ENCODE results near the gene NTM. TPM values are rescaled to one million over a fixed set of nuclear protein-coding genes. Genes with fewer than 3 reads are reported as not detected.

Gene NTM
- total and polyA plus RNA-seq, 2 of the 8 experiments (the other 6 are each of a cell fraction or from before 2014, with no cell fraction given) = 13.4 to 20.0 TPM

DNA sequence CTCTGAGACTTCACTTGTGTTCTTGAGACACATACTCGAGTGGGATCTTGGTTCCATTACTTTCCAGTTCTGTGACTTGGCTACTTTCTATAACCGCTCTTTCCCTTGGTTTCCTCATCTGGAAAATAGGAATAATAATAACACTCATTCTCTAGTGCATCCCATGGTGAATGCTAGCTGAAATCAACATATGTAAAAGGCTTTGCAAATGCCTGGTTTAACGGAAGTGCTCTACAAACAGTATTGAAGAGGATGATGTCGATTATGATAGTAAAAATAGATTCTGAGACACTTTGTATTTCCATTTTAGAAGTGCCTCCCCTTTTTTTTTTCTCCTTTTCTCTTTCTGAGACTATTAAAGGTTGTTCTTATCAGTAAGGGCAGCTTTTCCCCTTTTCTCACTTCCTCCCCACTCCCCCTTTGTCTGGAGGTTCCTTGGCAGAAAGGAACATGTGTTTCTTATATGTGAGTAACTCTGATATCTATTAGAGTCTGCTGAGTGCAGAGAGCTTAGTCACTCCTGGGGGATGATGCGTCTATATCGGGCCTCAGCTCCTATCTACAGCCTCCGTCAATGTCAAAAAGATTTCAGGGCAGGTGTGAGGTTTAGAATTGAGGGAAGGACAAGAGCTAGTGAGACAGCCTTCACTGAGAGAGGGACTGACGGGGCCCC, 489.3 kb downstream of the NTM start:
- H3K9me3 ChIP-seq (ENCODE audit: insufficient read depth in 2 of 2, low read depth in 1 of 2, low read length in 1 of 2) = no peaks in the 10 kb centered on the region
- no peaks in the 10 kb centered on the region for H3K79me2 ChIP-seq (ENCODE audit: control insufficient read depth in 1 of 2, insufficient read depth in 2 of 2, low read length in 2 of 2)
- H2AK5ac ChIP-seq (ENCODE audit: low read depth, low read length) = no peak overlapping the region; the same call in 1 of the 2 replicates
- WGBS, 2 experiments (ENCODE audit: extremely low coverage in 1 of 2, insufficient coverage in 1 of 2, insufficient read length in 1 of 2, insufficient replicate concordance in 2 of 2, low coverage in 1 of 2, low lambda C conversion rate in 2 of 2, missing lambda C conversion rate in 1 of 2) = 85% methylated on average over 8 of the region's 8 CpGs; no CpG with 5 or more reads in 1 of the 2 experiments
- ChIA-PET POLR2A (ENCODE audit: partially characterized antibody) (no interaction called here), CTCF (ENCODE audit: partially characterized antibody) (interaction anchor here (0.9 to 3.8 kb wide), 4 partner anchors 8 to 165 kb away, joined by 4 to 20 read pairs (median 12); no protein-coding TSS in a partner anchor)
- H2BK12ac ChIP-seq (ENCODE audit: low read depth, low read length) = no peak overlapping the region
- H3K56ac ChIP-seq (replicated peaks; ENCODE audit: insufficient read length, low read depth, low read length) = no peak overlapping the region
- H2AFZ ChIP-seq (ENCODE audit: low read length) = no peak overlapping the region
- no peak overlapping the region for H3K9ac ChIP-seq (replicated peaks in 1 of 4; ENCODE audit: extremely low read depth in 1 of 4, low read depth in 3 of 4, low read length in 3 of 4)
- H3K4ac ChIP-seq (replicated peaks; ENCODE audit: insufficient read length, low read depth, low read length) = no peak overlapping the region
- no peaks in the 10 kb centered on the region for H4K20me1 ChIP-seq (replicated peaks in 1 of 2; ENCODE audit: control insufficient read depth in 1 of 2, insufficient read depth in 2 of 2, low read length in 2 of 2)
- H2BK5ac ChIP-seq (ENCODE audit: low read depth, low read length) = no peak overlapping the region
- H3K23ac ChIP-seq (ENCODE audit: insufficient read length) = no peak overlapping the region
- H3K14ac ChIP-seq (ENCODE audit: insufficient read length) = no peak overlapping the region
- no peak overlapping the region for H3K4me2 ChIP-seq (ENCODE audit: insufficient read depth in 1 of 2, low read depth in 2 of 2, low read length in 2 of 2)
- H4K91ac ChIP-seq (replicated peaks; ENCODE audit: insufficient read length, low read length) = no peak overlapping the region
- no peak overlapping the region for H3K4me3 ChIP-seq (ENCODE audit: extremely low read depth in 1 of 4, insufficient read depth in 2 of 4, low read depth in 3 of 4, low read length in 4 of 4)
- no peak overlapping the region for H4K8ac ChIP-seq (ENCODE audit: extremely low read depth, insufficient read depth, low read length)
- H3K36me3 ChIP-seq (ENCODE audit: control insufficient read depth in 2 of 4, insufficient read depth in 4 of 4, low read length in 3 of 4) = no peaks in the 10 kb centered on the region
- no peak for TF ChIP-seq CTBP2 (IDR thresholded peaks at IDR 0.05; ENCODE audit: borderline replicate concordance, insufficient read depth, insufficient read length, low read length)
- TF ChIP-seq TCF12 (IDR thresholded peaks at IDR 0.05; ENCODE audit: low read depth, low read length) = no peak
- H3K79me1 ChIP-seq (ENCODE audit: low read depth, low read length) = no peaks in the 10 kb centered on the region
- H2BK20ac ChIP-seq (ENCODE audit: low read length) = no peak overlapping the region
- H3K27me3 ChIP-seq (replicated peaks in 1 of 4; ENCODE audit: control insufficient read depth in 3 of 4, extremely low read depth in 1 of 4, insufficient read depth in 3 of 4, low read length in 3 of 4) = no peaks in the 10 kb centered on the region
- H3K27ac ChIP-seq (ENCODE audit: low read depth, low read length) = no peak overlapping the region
- H3K18ac ChIP-seq (ENCODE audit: extremely low read depth, low read length) = no peak overlapping the region
- no peak for DNase-seq (ENCODE audit: low read depth in 1 of 2, low spot score in 2 of 2)
- no peak overlapping the region for H4K5ac ChIP-seq (ENCODE audit: insufficient read length, low read depth, low read length)
- H3K4me1 ChIP-seq (replicated peaks in 1 of 4; ENCODE audit: control insufficient read depth in 3 of 4, insufficient read depth in 4 of 4, low read length in 3 of 4) = peaks cover 2 to 10% (median 6%) of the 10 kb centered on the region in 4 experiments; a peak in 6 of 7 replicates
- H2BK15ac ChIP-seq (ENCODE audit: low read length) = no peak overlapping the region
- H2BK120ac ChIP-seq (replicated peaks; ENCODE audit: low read depth, low read length) = no peak overlapping the region
- H3K23me2 ChIP-seq (ENCODE audit: low read depth, low read length) = no peaks in the 10 kb centered on the region; the same call in 1 of the 2 replicates
- FAIRE-seq = no peak
